ENCODE results near the gene ASPRV1. TPM values are rescaled to one million over a fixed set of nuclear protein-coding genes. Genes with fewer than 3 reads are reported as not detected.

Gene ASPRV1
- total and polyA plus RNA-seq, 10 of the 15 experiments (the other 5 are each of a cell fraction or from before 2014, with no cell fraction given), result 0.11 to 1.1 (median 0.33) TPM

- Histone ChIP-seq H4K20me1 (ENCODE audit: control insufficient read depth, insufficient read depth) (no peaks in the 10 kb centered on the region), H2AFZ (ENCODE audit: control insufficient read depth, low read depth, low read length) (no peak overlapping the region), H3K4me2 (ENCODE audit: control insufficient read depth, insufficient read depth) (no peak overlapping the region), H3K36me3 (ENCODE audit: control insufficient read depth in 2 of 2, insufficient read depth in 2 of 2, low read length in 1 of 2) (peaks cover 0 to 6% of the 10 kb centered on the region in 2 experiments; a peak in 3 of 4 replicates), H3K9ac (ENCODE audit: control insufficient read depth, insufficient read depth, low read length) (no peak overlapping the region), H3K27me3 (replicated peaks in 1 of 2; ENCODE audit: control insufficient read depth in 2 of 2, insufficient read depth in 2 of 2, low read length in 1 of 2) (no peaks in the 10 kb centered on the region), H3K4me1 (ENCODE audit: control insufficient read depth, insufficient read depth, low read length) (no peaks in the 10 kb centered on the region), H3K79me2 (ENCODE audit: control insufficient read depth, insufficient read depth, low read length) (no peaks in the 10 kb centered on the region), H3K4me3 (no peak overlapping the region), H3K27ac (ENCODE audit: control insufficient read depth, insufficient read depth) (no peak overlapping the region), H3K9me3 (replicated peaks; ENCODE audit: control insufficient read depth, insufficient read depth, low read length) (no peaks in the 10 kb centered on the region)
- RAD21 ChIA-PET (ENCODE audit: unreplicated experiment), result no interaction called here
- intact Hi-C loops (cut with micrococcal nuclease; ENCODE audit: unreplicated experiment), result no loop called here
- WGBS (ENCODE audit: insufficient coverage, insufficient replicate concordance, low lambda C conversion rate, missing lambda C conversion rate), result 100% methylated on average over 3 of the region's 3 CpGs
- in situ Hi-C loops (cut with MboI), result no loop called here
- FAIRE-seq (no peak), DNase-seq (ENCODE audit: low read depth, low spot score) (no peak), ATAC-seq (no peak)
- no TSS peak for BruUV-seq (replicated peaks)
- no peak for TF ChIP-seq CREB1 (IDR thresholded peaks at IDR 0.05; ENCODE audit: low read depth)
- TF ChIP-seq MYB (IDR thresholded peaks at IDR 0.05; ENCODE audit: borderline replicate concordance, low read depth, low read length), result no peak
- TF ChIP-seq ZNF24 (IDR thresholded peaks at IDR 0.05), result no peak
- no peak for TF ChIP-seq STAT1 (conservative IDR thresholded peaks at IDR 0.05)
- no peak for TF ChIP-seq STAT3 (IDR thresholded peaks at IDR 0.05; ENCODE audit: low read depth, low read length)
- TF ChIP-seq NBN (IDR thresholded peaks at IDR 0.05), result no peak
- TF ChIP-seq DPF2 (IDR thresholded peaks at IDR 0.05), result no peak
- TF ChIP-seq CBFB (IDR thresholded peaks at IDR 0.05; ENCODE audit: low read depth), result no peak
- no peak for TF ChIP-seq BACH1 (IDR thresholded peaks at IDR 0.05; ENCODE audit: borderline replicate concordance)
- TF ChIP-seq RFX5 (IDR thresholded peaks at IDR 0.05; ENCODE audit: low read depth, low read length), result no peak
- no peak for TF ChIP-seq MEF2A (IDR thresholded peaks at IDR 0.05; ENCODE audit: insufficient read depth, low read depth, low read length)
- no peak for TF ChIP-seq ZNF207 (IDR thresholded peaks at IDR 0.05; ENCODE audit: borderline replicate concordance)
- TF ChIP-seq SIN3A (IDR thresholded peaks at IDR 0.05; ENCODE audit: low read depth, low read length), result no peak
- TF ChIP-seq BRCA1 (IDR thresholded peaks at IDR 0.05; ENCODE audit: low read depth, low read length), result no peak
- TF ChIP-seq ATF7 (IDR thresholded peaks at IDR 0.05; ENCODE audit: low read depth), result no peak
- no peak for TF ChIP-seq ASH2L (IDR thresholded peaks at IDR 0.05; ENCODE audit: borderline replicate concordance, low read depth)
- TF ChIP-seq PAX8 (IDR thresholded peaks at IDR 0.05), result no peak
- CTCF ChIA-PET, result no interaction called here
- SMC1A ChIA-PET (ENCODE audit: uncharacterized antibody, unreplicated experiment), result no interaction called here
- POLR2A ChIA-PET, result no interaction called here
Observed at GRCh38 chr2:69995511-69995910, 34.1 kb upstream of the ASPRV1 start.
